LNCAP (cell line): ENCODE data around the gene SPIN4.

Source experiments
- CTCF ChIP-seq: fragments of 450-650 bp; IDR thresholded peaks from 2 replicates; pipeline ENCODE4 v1.5.1; 2017; ENCODE audit warnings: mild to moderate bottlenecking

The SPIN4 gene

GRCh38 chrX:63349307-63349706 lies 1.8 kb downstream of the SPIN4 start:
- TF ChIP-seq CTCF, result no peak

GRCh38 chrX:63330681-63331080 lies 20.5 kb downstream of the SPIN4 start:
- no peak for TF ChIP-seq CTCF

- TF ChIP-seq CTCF, result no peak
These were observed 23.3 kb downstream of the SPIN4 start for GRCh38 chrX:63327788-63328187.

GRCh38 chrX:63299596-63299995 lies 51.5 kb downstream of the SPIN4 start:
- no peak for TF ChIP-seq CTCF
